GM12878 (cell line): ENCODE measurements around the gene ISM1. TPM values are rescaled to one million over a fixed set of nuclear protein-coding genes. Genes with fewer than 3 reads are reported as not detected.

Experiments
- ATAC-seq: fragments of 200-7000 bp; cut with Tn5 transposase; 3 replicates; pipeline ENCODE4 v1.9.1; 2020; ENCODE audit warnings: mild to moderate bottlenecking, moderate library complexity
- BruUV-seq: library from RNA; stranded (reverse); fragments of 400-500 nt; replicated peaks from 2 replicates; lab custom pipeline; 2021; lab: Mats Ljungman, UMichigan
- CTCF ChIA-PET: fragments of 300-600 bp; sonication (Branson Sonifier 250); formaldehyde crosslinking; extraction: SDS; loops from one replicate; lab custom pipeline; 2021; ENCODE audit warnings: inconsistent platforms; lab: Yijun Ruan, JAX
- POLR2A ChIA-PET: fragments of 350-600 bp; formaldehyde crosslinking; extraction: SDS; loops from one replicate; lab custom pipeline; 2021; ENCODE audit warnings: inconsistent platforms; lab: Charles Lee
- RAD21 ChIA-PET: fragments of 300-600 bp; sonication (Branson Sonifier 250); formaldehyde crosslinking; loops from one replicate; lab custom pipeline; 2023; ENCODE audit warnings: antibody characterized with exemption; ENCODE audit not compliant: unreplicated experiment; lab: Charles Lee
- SMC1A ChIA-PET: fragments of 300-600 bp; sonication (Branson Sonifier 250); formaldehyde crosslinking; loops from one replicate; lab custom pipeline; 2023; ENCODE audit not compliant: unreplicated experiment, uncharacterized antibody; lab: Charles Lee
- DNase-seq: peaks from one replicate; pipeline ENCODE4 v3.0.0-alpha.2; 2011; ENCODE audit warnings: low read depth, low spot score
- FAIRE-seq: peaks from 3 replicates; lab custom pipeline; 2011; peaks lifted over from hg19 to GRCh38; lab: Jason Lieb, UNC
- H2AFZ ChIP-seq: 2 replicates; pipeline ENCODE4 v1.6.0; 2011; ENCODE audit warnings: low read depth, low read length, control low read depth; ENCODE audit not compliant: control insufficient read depth
- H3K27ac ChIP-seq: 2 replicates; pipeline ENCODE4 v1.5.1; 2011; ENCODE audit warnings: control low read depth; ENCODE audit not compliant: control insufficient read depth, insufficient read depth
- H3K27me3 ChIP-seq, 2 experiments: replicated peaks in 1 of 2; 2 replicates each; pipeline versions ENCODE4 v1.6.0 to v1.6.1; 2011; ENCODE audit warnings: low read length in 1 of 2; ENCODE audit not compliant: control insufficient read depth in 2 of 2, insufficient read depth in 2 of 2
- H3K36me3 ChIP-seq, 2 experiments: 2 replicates each; pipeline ENCODE4 v1.5.1; 2011; ENCODE audit warnings: low read length in 1 of 2; ENCODE audit not compliant: control insufficient read depth in 2 of 2, insufficient read depth in 2 of 2
- H3K4me1 ChIP-seq: 2 replicates; pipeline ENCODE4 v1.6.1; 2011; ENCODE audit warnings: mild to moderate bottlenecking, low read length, moderate library complexity, mixed read lengths; ENCODE audit not compliant: control insufficient read depth, insufficient read depth
- H3K4me2 ChIP-seq: 2 replicates; pipeline ENCODE4 v1.6.0; 2011; ENCODE audit warnings: control low read depth; ENCODE audit not compliant: control insufficient read depth, insufficient read depth
- H3K4me3 ChIP-seq: fragments of 200-600 bp; sonication (generic); 2 replicates; pipeline ENCODE4 v1.5.1; 2016
- H3K79me2 ChIP-seq: 2 replicates; pipeline ENCODE4 v1.6.0; 2011; ENCODE audit warnings: low read length; ENCODE audit not compliant: control insufficient read depth, insufficient read depth
- H3K9ac ChIP-seq: 2 replicates; pipeline ENCODE4 v1.8.0; 2011; ENCODE audit warnings: low read length, control low read depth, mixed read lengths; ENCODE audit not compliant: control insufficient read depth, insufficient read depth
- H3K9me3 ChIP-seq: replicated peaks from 3 replicates; pipeline ENCODE4 v1.5.1; 2011; ENCODE audit warnings: mild to moderate bottlenecking, low read length; ENCODE audit not compliant: control insufficient read depth, insufficient read depth
- H4K20me1 ChIP-seq: 2 replicates; pipeline ENCODE4 v1.6.0; 2011; ENCODE audit not compliant: control insufficient read depth, insufficient read depth
- RBBP5 ChIP-seq: fragments of 200-600 bp; sonication (generic); conservative IDR thresholded peaks from 2 replicates; pipeline ENCODE4 v1.6.1; 2016
- RELB ChIP-seq: fragments of 450-650 bp; IDR thresholded peaks from 2 replicates; pipeline ENCODE4 v1.6.1; 2017; ENCODE audit warnings: low read depth, mild to moderate bottlenecking, moderate library complexity
- RUNX3 ChIP-seq: IDR thresholded peaks from 2 replicates; pipeline ENCODE4 v1.6.1; 2012; ENCODE audit warnings: low read length, inconsistent platforms
- TAF1 ChIP-seq: IDR thresholded peaks from 2 replicates; pipeline ENCODE4 v1.6.1; 2011; ENCODE audit warnings: mild to moderate bottlenecking, low read depth, low read length, borderline replicate concordance
- YY1 ChIP-seq: IDR thresholded peaks from 2 replicates; pipeline ENCODE4 v1.6.1; 2011; ENCODE audit warnings: low read depth, mild to moderate bottlenecking, low read length
- ZBED1 ChIP-seq: IDR thresholded peaks from 2 replicates; pipeline ENCODE4 v1.6.1; 2016; ENCODE audit warnings: borderline replicate concordance
- ZNF274 ChIP-seq: IDR thresholded peaks from one replicate; pipeline ENCODE4 v1.8.0; 2011; ENCODE audit not compliant: insufficient read length, insufficient read depth
- WGBS: methylation state at CpG from one replicate; pipeline ENCODE4 v1.1.6; 2016; ENCODE audit warnings: low lambda C conversion rate; ENCODE audit not compliant: insufficient replicate concordance, insufficient coverage; ENCODE audit errors: missing lambda C conversion rate; 5-methylcytosine and 5-hydroxymethylcytosine counted together
- in situ Hi-C: fragments of 300-500 bp; cut with MboI; formaldehyde crosslinking; loops from 9 replicates; pipeline ENCODE4 v1.14.3; 2018; ENCODE audit warnings: mixed read lengths
- intact Hi-C: fragments of 100-400 bp; cut with micrococcal nuclease; formaldehyde crosslinking; loops from one replicate; pipeline ENCODE4 v1.14.2; 2022; ENCODE audit not compliant: unreplicated experiment
- polyA plus RNA-seq, 11 experiments: library from polyadenylated mRNA; depleted of rRNA in 4 of 11; unstranded in 6 of 11; stranded (reverse) in 5 of 11; fragments of >200 nt; fragmentation: Nextera tagmentation in 4 of 11; fragmentation: Illumina TruSeq in 1 of 11; extraction: Ambion mirVana in 4 of 11; extraction: Trizol in 1 of 11; gene quantifications; 1 replicate in 1 of 11; 2 replicates in 10 of 11; pipeline versions ENCODE4 v1.2.1 to v1.2.3, GENCODE V29; 2011 to 2016; ENCODE audit warnings: inconsistent platforms in 2 of 11, missing spikeins in 2 of 11, low read depth in 1 of 11
- total RNA-seq, 4 experiments: library from RNA; depleted of rRNA in 3 of 4; stranded (reverse); fragments of >200 nt in 3 of 4; fragmentation: Illumina TruSeq in 1 of 4; extraction: Trizol in 1 of 4; gene quantifications; 2 replicates each; pipeline versions ENCODE4 v1.2.1 to v1.2.3, GENCODE V29; 2013 to 2021

The ISM1 gene
- total and polyA plus RNA-seq, 10 of the 15 experiments (the other 5 are each of a cell fraction or from before 2014, with no cell fraction given), result 0.01 to 0.03 TPM; not detected in 8

- Histone ChIP-seq H3K9me3 (no peaks in the 10 kb centered on the region), H2AFZ (no peak overlapping the region), H3K79me2 (no peaks in the 10 kb centered on the region), H3K36me3 (no peaks in the 10 kb centered on the region), H3K27ac (no peak overlapping the region), H3K9ac (no peak overlapping the region), H3K4me3 (no peak overlapping the region), H3K4me1 (no peaks in the 10 kb centered on the region), H4K20me1 (no peaks in the 10 kb centered on the region), H3K4me2 (no peak overlapping the region), H3K27me3 (no peaks in the 10 kb centered on the region)
- ATAC-seq (no peak), FAIRE-seq (no peak), DNase-seq (no peak)
- CTCF ChIA-PET, result interaction anchor here (0.6 to 2.4 kb wide), 5 partner anchors 15 to 240 kb away, joined by 3 to 6 read pairs (median 3); no protein-coding TSS in a partner anchor
- SMC1A ChIA-PET, result interaction anchor here (0.6 to 3.2 kb wide), 4 partner anchors 55 to 239 kb away, joined by 3 to 12 read pairs (median 6); no protein-coding TSS in a partner anchor
- TF ChIP-seq RBBP5 (no peak), RUNX3 (no peak), RELB (no peak), TAF1 (no peak), ZBED1 (no peak), ZNF274 (no peak), YY1 (no peak)
- intact Hi-C loops (no loop called here), in situ Hi-C loops (no loop called here)
- POLR2A ChIA-PET, result no interaction called here
- BruUV-seq, result no TSS peak
- 39% methylated on average over 9 of the region's 9 CpGs for WGBS
- RAD21 ChIA-PET, result no interaction called here
These were observed 86.6 kb downstream of the ISM1 start for GRCh38 chr20:13307562-13308163.
